GM12865 (cell line): ENCODE measurements around the gene FBN3.
"Not testable (repeated sequence)": the region's sequence is repeated elsewhere in the genome, so short reads cannot be mapped to it uniquely, and the experiment has no call there.

Experiments used
- DNase-seq: peaks from one replicate; pipeline ENCODE4 v3.0.0; 2010; ENCODE audit warnings: low read depth
- H3K4me3 ChIP-seq: 2 replicates; pipeline ENCODE4 v1.5.1; 2011; ENCODE audit warnings: mild to moderate bottlenecking, low read depth, low read length, control low read depth
- TF ChIP-seq, protein P1 (sequence below): IDR thresholded peaks from 2 replicates; pipeline ENCODE4 v1.5.1; 2011; ENCODE audit warnings: low read length, control low read depth, low read depth, inconsistent platforms; ENCODE audit not compliant: insufficient read depth; ENCODE audit errors: missing control alignments

The FBN3 gene

DNA sequence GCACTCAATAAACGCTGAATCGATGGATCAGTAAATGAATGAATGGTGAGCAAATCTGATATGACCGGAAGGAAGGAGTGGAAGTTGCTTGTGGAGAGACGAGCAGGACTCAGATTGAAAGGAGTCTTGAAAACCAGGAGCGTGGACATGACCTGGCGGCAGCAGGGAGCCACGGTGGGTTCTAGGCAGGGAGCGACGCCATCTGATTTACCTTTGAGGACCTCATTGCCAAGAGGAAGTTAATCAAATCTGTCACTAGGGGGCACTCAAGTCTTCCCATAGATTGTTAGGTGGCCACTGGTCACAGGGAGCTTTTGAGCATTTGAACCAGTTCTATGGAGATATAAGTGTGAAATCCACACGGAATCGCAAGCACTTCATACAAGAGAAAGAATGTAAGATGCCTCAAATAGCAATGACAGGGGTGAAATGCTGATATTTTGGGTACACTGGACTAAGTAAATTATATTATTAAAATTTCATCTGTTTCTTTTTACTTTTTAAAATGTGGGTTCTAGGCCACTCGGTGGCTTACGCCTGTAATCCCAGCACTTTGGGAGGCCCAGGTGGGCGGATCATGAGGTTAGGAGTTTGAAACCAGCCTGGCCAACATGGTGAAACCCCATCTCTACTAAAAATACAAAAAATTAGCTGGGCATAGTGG, 9.2 kb upstream of the FBN3 start:
- TF ChIP-seq, protein P1, sequence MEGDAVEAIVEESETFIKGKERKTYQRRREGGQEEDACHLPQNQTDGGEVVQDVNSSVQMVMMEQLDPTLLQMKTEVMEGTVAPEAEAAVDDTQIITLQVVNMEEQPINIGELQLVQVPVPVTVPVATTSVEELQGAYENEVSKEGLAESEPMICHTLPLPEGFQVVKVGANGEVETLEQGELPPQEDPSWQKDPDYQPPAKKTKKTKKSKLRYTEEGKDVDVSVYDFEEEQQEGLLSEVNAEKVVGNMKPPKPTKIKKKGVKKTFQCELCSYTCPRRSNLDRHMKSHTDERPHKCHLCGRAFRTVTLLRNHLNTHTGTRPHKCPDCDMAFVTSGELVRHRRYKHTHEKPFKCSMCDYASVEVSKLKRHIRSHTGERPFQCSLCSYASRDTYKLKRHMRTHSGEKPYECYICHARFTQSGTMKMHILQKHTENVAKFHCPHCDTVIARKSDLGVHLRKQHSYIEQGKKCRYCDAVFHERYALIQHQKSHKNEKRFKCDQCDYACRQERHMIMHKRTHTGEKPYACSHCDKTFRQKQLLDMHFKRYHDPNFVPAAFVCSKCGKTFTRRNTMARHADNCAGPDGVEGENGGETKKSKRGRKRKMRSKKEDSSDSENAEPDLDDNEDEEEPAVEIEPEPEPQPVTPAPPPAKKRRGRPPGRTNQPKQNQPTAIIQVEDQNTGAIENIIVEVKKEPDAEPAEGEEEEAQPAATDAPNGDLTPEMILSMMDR, result peak; percentile 67
- no peak overlapping the region for H3K4me3 ChIP-seq
- peak; percentile 89 for DNase-seq

DNA sequence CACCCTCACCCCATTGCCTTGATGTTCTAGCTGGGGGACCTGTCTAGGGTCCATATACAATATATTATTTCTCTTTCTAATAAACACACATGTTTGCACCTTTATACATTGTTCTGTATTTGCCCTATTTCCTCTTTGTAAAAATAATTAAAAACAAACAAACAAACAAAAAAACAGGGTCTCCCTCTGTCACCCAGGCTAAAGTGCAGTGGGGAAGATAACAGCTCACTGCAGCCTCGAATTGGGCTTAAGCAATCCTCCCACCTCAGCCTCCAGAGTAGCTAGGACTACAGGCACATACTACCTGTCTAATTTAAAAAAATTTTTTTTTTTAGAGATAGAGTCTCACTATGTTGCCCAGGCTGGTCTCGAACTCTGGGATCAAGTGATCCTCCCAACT, 5.9 kb upstream of the FBN3 start:
- H3K4me3 ChIP-seq, result no peak overlapping the region
- DNase-seq, result no peak
- TF ChIP-seq, protein P1, result no peak

DNA sequence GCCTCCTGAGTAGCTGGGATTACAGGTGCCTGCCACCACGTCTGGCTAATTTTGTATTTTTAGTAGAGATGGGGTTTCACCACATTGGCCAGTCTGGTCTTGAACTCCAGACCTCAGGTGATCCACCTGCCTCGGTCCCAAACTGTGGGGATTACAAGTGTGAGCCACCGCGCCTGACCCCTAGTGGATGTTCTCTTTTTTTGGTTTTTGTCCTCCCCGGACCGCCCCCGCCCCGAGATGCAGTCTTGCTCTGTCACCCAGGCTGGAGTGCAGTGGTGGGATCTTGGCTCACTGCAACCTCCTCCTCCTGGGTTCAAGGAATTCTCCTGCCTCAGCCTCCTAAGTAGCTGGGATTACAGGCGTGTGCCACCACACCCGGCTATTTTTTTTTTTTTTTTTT, 4.6 kb upstream of the FBN3 start:
- H3K4me3 ChIP-seq, result not testable (repeated sequence)
- DNase-seq, result peak; percentile 54
- TF ChIP-seq, protein P1, result peak; percentile 37

DNA sequence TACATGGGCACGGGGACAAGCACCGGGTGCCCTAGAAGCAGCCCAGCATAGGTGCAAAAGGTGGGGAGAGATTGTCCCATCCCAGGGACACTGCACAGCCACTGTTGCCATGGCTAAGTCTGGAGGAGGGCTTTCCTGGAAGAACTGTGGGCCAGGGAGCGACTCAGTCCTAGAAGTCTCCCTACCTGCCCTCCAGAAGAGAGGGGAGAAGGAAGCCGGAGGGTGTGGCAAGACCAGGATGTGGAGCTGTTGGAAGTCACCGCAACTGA, 2.3 kb upstream of the FBN3 start:
- no peak for DNase-seq
- TF ChIP-seq, protein P1, result no peak
- no peak overlapping the region for H3K4me3 ChIP-seq

DNA sequence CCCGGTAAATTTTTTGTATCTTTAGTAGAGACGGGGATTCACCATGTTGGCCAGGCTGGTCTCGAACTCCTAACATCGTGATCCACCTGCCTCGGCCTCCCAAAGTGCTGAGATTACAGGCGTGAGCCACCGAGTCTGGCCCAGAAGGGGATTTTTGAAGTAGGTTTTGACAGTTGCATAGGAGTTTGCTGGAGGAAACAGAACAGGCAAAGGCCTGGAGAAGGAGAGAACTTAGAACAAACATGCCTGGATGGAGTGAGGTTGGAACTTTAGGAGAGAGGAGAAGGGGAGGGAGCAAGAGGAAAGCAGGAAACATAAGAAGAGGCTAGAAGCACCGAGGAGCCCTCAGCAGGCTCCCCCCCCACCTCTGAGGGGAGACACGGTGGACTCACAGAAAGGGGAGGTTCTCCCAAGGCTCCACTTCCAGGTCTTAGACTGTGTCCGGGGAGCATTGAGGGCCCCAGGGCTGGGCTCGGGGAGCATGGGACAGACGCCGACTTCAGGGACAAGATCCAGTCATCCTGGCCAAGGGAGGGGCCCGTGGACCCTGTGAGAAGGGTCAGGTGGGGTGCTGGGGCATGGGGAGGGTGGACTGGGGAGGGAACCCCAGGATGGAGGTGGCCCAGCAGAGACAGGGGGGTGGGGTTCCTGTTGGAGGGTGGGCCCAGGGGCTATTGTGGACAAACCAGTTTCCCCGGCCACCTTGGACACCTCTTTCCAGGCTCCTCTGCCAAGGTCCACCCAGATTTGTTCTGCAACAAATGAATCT, 1.8 kb upstream of the FBN3 start:
- DNase-seq, result no peak
- no peak overlapping the region for H3K4me3 ChIP-seq
- TF ChIP-seq, protein P1, result no peak

DNA sequence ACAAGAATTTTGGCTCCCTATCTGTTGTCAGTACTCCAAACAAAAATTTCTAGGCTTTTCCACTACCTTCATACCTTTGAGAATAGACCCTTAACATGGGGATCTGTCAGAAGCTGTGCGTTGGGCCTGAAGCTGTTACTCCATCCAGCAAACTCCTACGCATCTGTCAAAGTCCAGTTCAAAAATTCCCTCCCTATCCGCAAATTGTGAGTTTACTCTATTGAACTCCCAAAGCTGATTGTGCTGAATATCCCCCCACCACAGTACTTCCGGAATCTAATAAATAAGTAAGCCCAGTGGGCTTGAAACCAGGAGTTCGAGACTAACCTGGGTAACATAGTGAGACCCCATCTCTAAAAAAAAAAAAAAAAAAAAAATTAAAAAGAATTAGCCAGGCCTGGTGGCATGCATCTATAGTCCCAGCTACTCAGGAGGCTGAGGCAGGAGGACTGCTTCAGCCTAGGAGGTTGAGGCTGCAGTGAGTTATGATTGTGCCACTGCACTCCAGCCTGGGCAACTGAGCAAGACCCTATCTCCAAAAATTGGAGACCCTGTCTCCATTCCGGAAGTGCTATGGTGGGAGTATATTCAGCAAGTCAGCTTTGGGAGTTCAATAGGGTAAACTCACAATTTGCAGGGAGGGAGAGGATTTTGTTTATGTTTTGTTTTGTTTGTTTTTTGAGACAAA, 930 bp upstream of the FBN3 start:
- no peak for DNase-seq
- H3K4me3 ChIP-seq, result no peak overlapping the region
- TF ChIP-seq, protein P1, result no peak
